Measurements from ENCODE around the gene TULP1. TPM values are rescaled to one million over a fixed set of nuclear protein-coding genes. Genes with fewer than 3 reads are reported as not detected.
A peak's percentile ranks its signal among the peaks of the same experiment; 100 is the strongest.

The TULP1 gene
- total and polyA plus RNA-seq, 2 donors from 2014 or later: not detected

DNA sequence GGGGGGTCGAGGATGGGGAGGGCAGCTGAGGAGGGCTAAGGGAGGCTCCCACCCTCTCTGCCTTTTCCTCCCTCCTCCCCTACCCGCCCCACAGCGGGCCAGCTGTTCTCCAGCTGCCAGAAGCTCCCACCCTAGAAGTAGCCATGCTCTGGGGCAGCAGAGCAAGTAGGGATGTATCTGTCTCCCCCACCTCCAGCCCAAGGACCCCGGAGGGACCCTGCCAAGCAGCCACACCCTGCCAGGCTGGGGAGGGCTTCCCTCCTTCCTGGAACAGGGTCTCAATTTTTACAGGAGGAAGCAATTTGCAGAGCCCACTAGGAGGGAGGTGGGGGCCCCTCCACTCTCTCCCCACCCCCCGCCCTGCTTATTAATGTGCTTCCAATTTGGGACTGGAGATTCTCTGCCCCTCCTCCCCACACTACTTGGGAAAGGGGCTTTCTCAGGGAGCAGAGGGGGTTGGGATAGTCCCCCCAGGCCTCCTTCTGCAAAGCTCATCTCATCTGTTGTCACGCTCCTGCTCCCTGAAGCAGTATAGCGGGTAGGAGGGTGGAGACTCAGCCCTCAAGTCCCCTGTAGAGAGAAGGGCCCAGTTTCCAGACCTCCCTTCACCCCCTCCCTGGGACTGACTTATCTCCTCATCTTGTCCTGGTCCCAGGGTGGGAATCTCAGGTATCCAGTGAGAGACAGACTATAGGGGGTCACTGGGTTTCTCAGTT is 20.3 kb downstream of the TULP1 start:
- Histone ChIP-seq H3K4me3 (ENCODE audit: low read length in 3 of 3) (no peak overlapping the region), H3K9ac (ENCODE audit: low read length in 3 of 3) (peak overlapping the region in 1 of 3 donors; percentile 34), H3K27me3 (ENCODE audit: control insufficient read depth, insufficient read depth, low read length) (no peaks in the 10 kb centered on the region), H3K9me3 (ENCODE audit: control insufficient read depth in 2 of 3, insufficient read depth in 1 of 3, low read length in 3 of 3) (no peaks in the 10 kb centered on the region), H3K27ac (ENCODE audit: low read depth in 2 of 2, low read length in 2 of 2) (no peak overlapping the region), H3K4me1 (ENCODE audit: control insufficient read depth in 2 of 3, insufficient read depth in 2 of 3, low read depth in 1 of 3, low read length in 3 of 3) (peaks cover 5 to 30% (median 8%) of the 10 kb centered on the region in 3 donors), H3K36me3 (ENCODE audit: control insufficient read depth in 2 of 3, insufficient read depth in 3 of 3, low read length in 3 of 3) (no peaks in the 10 kb centered on the region)
- DNase-seq: peak in 4 of 5 donors; percentile 59 to 84 (median 73)
- intact Hi-C loops (cut with DNase I): no loop called here
- TF ChIP-seq CTCF (IDR thresholded peaks at IDR 0.05; ENCODE audit: borderline replicate concordance, extremely low read depth, insufficient read depth): no peak
- FAIRE-seq: no peak

DNA sequence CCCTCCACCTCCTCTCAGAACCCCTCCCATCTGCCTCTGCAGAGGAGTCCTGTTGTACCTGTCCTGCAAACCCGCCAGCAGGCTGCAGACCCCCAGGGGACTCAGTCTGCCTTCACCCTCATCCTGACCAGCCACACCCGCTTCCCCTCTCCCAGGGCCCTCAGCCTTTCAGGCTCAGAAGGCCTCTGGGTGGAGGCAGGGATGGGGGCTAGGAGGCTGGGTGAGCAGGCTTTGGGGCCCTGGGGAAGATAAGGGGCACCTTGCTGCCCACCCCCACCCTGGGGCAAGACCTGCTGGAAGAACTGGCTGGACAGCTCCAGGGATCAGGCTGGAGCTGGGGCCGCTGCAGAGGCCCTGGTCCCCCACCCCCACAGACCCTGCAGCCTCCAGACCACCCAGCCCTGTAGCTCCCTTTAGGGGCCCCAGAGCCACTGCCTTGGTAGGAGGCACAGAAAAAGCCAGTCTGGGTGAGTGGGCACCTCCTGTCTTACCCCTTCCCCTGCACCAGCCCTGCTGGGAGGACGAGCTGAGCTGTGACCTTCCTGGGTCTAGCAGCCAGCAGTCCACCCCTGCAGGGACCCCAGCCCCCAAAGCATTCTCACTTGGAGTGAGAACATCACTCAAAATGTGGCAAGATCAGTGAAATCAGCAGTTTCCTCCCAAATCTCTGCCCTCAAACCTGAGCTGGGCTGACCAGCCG is 21.0 kb downstream of the TULP1 start:
- peaks cover 5 to 33% (median 9%) of the 10 kb centered on the region in 3 donors for H3K4me1 ChIP-seq (ENCODE audit: control insufficient read depth in 2 of 3, insufficient read depth in 2 of 3, low read depth in 1 of 3, low read length in 3 of 3)
- DNase-seq (peak in 1 of 5 donors; percentile 80), FAIRE-seq (no peak)
- no peak for TF ChIP-seq CTCF (IDR thresholded peaks at IDR 0.05; ENCODE audit: borderline replicate concordance, extremely low read depth, insufficient read depth)
- intact Hi-C loops (cut with DNase I): no loop called here
- H3K27ac ChIP-seq (ENCODE audit: low read depth in 2 of 2, low read length in 2 of 2): no peak overlapping the region
- H3K9me3 ChIP-seq (ENCODE audit: control insufficient read depth in 2 of 3, insufficient read depth in 1 of 3, low read length in 3 of 3): no peaks in the 10 kb centered on the region
- no peak overlapping the region for H3K4me3 ChIP-seq (ENCODE audit: low read length in 3 of 3)
- H3K27me3 ChIP-seq (ENCODE audit: control insufficient read depth, insufficient read depth, low read length): no peaks in the 10 kb centered on the region
- no peaks in the 10 kb centered on the region for H3K36me3 ChIP-seq (ENCODE audit: control insufficient read depth in 2 of 3, insufficient read depth in 3 of 3, low read length in 3 of 3)
- H3K9ac ChIP-seq (ENCODE audit: low read length in 3 of 3): peak overlapping the region in 1 of 3 donors; percentile 34

- Histone ChIP-seq H3K9ac (ENCODE audit: low read length in 3 of 3) (peak overlapping the region in 1 of 3 donors; percentile 34), H3K4me3 (ENCODE audit: low read length in 3 of 3) (no peak overlapping the region), H3K27ac (ENCODE audit: low read depth in 2 of 2, low read length in 2 of 2) (peak overlapping the region; percentile 24 to 74), H3K36me3 (ENCODE audit: control insufficient read depth in 2 of 3, insufficient read depth in 3 of 3, low read length in 3 of 3) (no peaks in the 10 kb centered on the region), H3K4me1 (ENCODE audit: control insufficient read depth in 2 of 3, insufficient read depth in 2 of 3, low read depth in 1 of 3, low read length in 3 of 3) (peaks cover 5 to 36% (median 17%) of the 10 kb centered on the region in 3 donors), H3K9me3 (ENCODE audit: control insufficient read depth in 2 of 3, insufficient read depth in 1 of 3, low read length in 3 of 3) (no peaks in the 10 kb centered on the region), H3K27me3 (ENCODE audit: control insufficient read depth, insufficient read depth, low read length) (no peaks in the 10 kb centered on the region)
- no peak for FAIRE-seq
- intact Hi-C loops (cut with DNase I): no loop called here
- TF ChIP-seq CTCF (IDR thresholded peaks at IDR 0.05; ENCODE audit: borderline replicate concordance, extremely low read depth, insufficient read depth): no peak
- DNase-seq: peak in 1 of 5 donors; percentile 57
Observed at GRCh38 chr6:35490821-35491557, 21.7 kb downstream of the TULP1 start.
